Liver (tissue), 3 donors: ENCODE data around the gene PSG7.
"Not testable (repeated sequence)": the region's sequence is repeated elsewhere in the genome, so short reads cannot be mapped to it uniquely, and the experiment has no call there.

ENCODE experiments used
- EGR1 ChIP-seq, 2 donors: IDR thresholded peaks; 2 replicates each; pipeline ENCODE4 v1.6.1; 2016 to 2018; ENCODE audit warnings: antibody characterized with exemption in 2 of 2, low read depth in 2 of 2
- RAD21 ChIP-seq, 2 donors: IDR thresholded peaks; 2 replicates each; pipeline ENCODE4 v1.6.1; 2016; ENCODE audit warnings: antibody characterized with exemption in 2 of 2, mild to moderate bottlenecking in 2 of 2
- YY1 ChIP-seq: IDR thresholded peaks from 2 replicates; pipeline ENCODE4 v1.6.1; 2016; ENCODE audit warnings: antibody characterized with exemption, mild to moderate bottlenecking
- TF ChIP-seq, protein P1 (sequence below): fragments of 150-350 bp; IDR thresholded peaks from 2 replicates; pipeline ENCODE4 v1.5.1; 2017; ENCODE audit warnings: improper control_type of control experiment, low read depth, low read length; ENCODE audit not compliant: missing input control
- TF ChIP-seq, protein P2 (sequence below): IDR thresholded peaks from 2 replicates; pipeline ENCODE4 v1.6.1; 2016; ENCODE audit warnings: antibody characterized with exemption
- TF ChIP-seq, protein P3 (sequence below): IDR thresholded peaks from 2 replicates; pipeline ENCODE4 v1.6.1; 2016; ENCODE audit warnings: antibody characterized with exemption
- TF ChIP-seq, protein P4 (sequence below): IDR thresholded peaks from 2 replicates; pipeline ENCODE4 v1.6.1; 2016; ENCODE audit warnings: antibody characterized with exemption, mild to moderate bottlenecking
- donor health status: healthy.
- donor health status: healthy.

DNA sequence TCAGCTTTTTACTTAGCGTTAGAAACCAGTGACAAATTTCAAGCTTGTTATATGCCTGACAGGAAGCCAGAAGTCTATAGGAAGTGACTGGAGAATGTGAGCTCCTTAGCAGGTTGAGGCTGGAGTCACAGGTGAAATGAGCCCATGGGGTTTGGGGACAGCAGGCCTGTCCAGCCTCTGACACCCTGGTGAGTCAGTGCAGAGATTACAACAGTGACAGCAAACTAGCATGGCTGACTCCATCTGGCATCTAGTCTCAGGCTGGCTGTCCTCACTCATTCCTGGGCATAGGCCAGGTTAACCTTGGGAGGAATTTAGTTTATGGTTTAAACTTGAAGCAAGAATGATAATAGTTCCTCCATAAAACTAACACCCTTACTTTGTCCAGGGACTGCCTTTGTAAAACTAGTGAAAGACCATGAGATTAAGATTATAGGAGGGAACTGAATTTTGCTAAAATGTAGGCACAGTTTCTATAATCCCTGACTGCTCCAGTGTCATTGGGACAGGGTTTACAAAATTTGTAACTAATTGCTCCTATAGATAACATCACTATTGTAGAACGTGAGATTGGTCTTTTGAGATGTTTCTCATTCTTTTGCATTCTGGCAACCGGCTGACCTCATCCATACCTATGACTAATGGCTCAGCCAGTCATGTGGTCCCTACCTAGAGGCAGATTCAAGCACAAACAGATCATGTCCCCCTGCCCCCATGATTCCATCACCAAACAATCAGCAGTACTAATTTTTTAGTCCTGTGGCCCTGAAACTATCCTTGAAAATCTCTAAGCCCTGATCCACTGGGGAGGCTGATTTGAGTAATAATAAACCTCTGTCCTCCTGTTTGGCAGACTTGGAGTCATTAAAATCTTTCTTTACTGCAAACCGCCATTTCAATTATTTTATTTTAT lies 61.9 kb downstream of the PSG7 start:
- TF ChIP-seq, protein P1, sequence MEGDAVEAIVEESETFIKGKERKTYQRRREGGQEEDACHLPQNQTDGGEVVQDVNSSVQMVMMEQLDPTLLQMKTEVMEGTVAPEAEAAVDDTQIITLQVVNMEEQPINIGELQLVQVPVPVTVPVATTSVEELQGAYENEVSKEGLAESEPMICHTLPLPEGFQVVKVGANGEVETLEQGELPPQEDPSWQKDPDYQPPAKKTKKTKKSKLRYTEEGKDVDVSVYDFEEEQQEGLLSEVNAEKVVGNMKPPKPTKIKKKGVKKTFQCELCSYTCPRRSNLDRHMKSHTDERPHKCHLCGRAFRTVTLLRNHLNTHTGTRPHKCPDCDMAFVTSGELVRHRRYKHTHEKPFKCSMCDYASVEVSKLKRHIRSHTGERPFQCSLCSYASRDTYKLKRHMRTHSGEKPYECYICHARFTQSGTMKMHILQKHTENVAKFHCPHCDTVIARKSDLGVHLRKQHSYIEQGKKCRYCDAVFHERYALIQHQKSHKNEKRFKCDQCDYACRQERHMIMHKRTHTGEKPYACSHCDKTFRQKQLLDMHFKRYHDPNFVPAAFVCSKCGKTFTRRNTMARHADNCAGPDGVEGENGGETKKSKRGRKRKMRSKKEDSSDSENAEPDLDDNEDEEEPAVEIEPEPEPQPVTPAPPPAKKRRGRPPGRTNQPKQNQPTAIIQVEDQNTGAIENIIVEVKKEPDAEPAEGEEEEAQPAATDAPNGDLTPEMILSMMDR = not testable (repeated sequence)
- TF ChIP-seq, protein P2, sequence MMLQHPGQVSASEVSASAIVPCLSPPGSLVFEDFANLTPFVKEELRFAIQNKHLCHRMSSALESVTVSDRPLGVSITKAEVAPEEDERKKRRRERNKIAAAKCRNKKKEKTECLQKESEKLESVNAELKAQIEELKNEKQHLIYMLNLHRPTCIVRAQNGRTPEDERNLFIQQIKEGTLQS = not testable (repeated sequence)
- TF ChIP-seq, protein P3, sequence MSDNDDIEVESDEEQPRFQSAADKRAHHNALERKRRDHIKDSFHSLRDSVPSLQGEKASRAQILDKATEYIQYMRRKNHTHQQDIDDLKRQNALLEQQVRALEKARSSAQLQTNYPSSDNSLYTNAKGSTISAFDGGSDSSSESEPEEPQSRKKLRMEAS = not testable (repeated sequence)
- TF ChIP-seq YY1; EGR1 (IDR thresholded peaks at IDR 0.05; ENCODE audit: low read depth in 2 of 2); RAD21 (IDR thresholded peaks at IDR 0.05): not testable (repeated sequence)
- TF ChIP-seq, protein P4, sequence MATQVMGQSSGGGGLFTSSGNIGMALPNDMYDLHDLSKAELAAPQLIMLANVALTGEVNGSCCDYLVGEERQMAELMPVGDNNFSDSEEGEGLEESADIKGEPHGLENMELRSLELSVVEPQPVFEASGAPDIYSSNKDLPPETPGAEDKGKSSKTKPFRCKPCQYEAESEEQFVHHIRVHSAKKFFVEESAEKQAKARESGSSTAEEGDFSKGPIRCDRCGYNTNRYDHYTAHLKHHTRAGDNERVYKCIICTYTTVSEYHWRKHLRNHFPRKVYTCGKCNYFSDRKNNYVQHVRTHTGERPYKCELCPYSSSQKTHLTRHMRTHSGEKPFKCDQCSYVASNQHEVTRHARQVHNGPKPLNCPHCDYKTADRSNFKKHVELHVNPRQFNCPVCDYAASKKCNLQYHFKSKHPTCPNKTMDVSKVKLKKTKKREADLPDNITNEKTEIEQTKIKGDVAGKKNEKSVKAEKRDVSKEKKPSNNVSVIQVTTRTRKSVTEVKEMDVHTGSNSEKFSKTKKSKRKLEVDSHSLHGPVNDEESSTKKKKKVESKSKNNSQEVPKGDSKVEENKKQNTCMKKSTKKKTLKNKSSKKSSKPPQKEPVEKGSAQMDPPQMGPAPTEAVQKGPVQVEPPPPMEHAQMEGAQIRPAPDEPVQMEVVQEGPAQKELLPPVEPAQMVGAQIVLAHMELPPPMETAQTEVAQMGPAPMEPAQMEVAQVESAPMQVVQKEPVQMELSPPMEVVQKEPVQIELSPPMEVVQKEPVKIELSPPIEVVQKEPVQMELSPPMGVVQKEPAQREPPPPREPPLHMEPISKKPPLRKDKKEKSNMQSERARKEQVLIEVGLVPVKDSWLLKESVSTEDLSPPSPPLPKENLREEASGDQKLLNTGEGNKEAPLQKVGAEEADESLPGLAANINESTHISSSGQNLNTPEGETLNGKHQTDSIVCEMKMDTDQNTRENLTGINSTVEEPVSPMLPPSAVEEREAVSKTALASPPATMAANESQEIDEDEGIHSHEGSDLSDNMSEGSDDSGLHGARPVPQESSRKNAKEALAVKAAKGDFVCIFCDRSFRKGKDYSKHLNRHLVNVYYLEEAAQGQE = not testable (repeated sequence)
